HCT116 (cell line): ENCODE measurements around the gene MBOAT1. TPM values are rescaled to one million over a fixed set of nuclear protein-coding genes. Genes with fewer than 3 reads are reported as not detected.

ENCODE experiments used
- ATAC-seq: fragments of 200-7000 bp; cut with Tn5 transposase; 2 replicates; pipeline ENCODE4 v1.9.1; 2020; ENCODE audit warnings: mild to moderate bottlenecking, moderate library complexity
- BruUV-seq: library from RNA; stranded (reverse); fragments of 400-500 nt; replicated peaks from 2 replicates; lab custom pipeline; 2021; lab: Mats Ljungman, UMichigan
- CTCF ChIA-PET: fragments of 300-600 bp; sonication (Branson Sonifier 250); formaldehyde crosslinking; loops from one replicate; lab custom pipeline; 2021; ENCODE audit warnings: antibody characterized with exemption; lab: Charles Lee
- POLR2A ChIA-PET: fragments of 300-600, 350-600 bp; sonication (Branson Sonifier 250); formaldehyde crosslinking; loops from one replicate; lab custom pipeline; 2021; ENCODE audit warnings: antibody characterized with exemption; lab: Charles Lee
- RAD21 ChIA-PET, 2 experiments: fragments of 300-600 bp; sonication (Branson Sonifier 250); formaldehyde crosslinking; loops; one replicate each; lab custom pipeline; 2023; ENCODE audit warnings: low total read pairs in 2 of 2; ENCODE audit not compliant: uncharacterized antibody in 2 of 2, unreplicated experiment in 2 of 2, low non-redundant PET in 1 of 2; lab: Charles Lee
- DNase-seq: peaks from one replicate; pipeline ENCODE4 v3.0.0-alpha.2; 2010; ENCODE audit warnings: low read depth, low spot score
- H2AFZ ChIP-seq: fragments of 200-600 bp; shearing (Covaris generic), sonication (generic); 2 replicates; pipeline ENCODE4 v1.6.1; 2017; ENCODE audit warnings: low read depth, mixed run types, mixed read lengths, antibody characterized with exemption, low read length; ENCODE audit not compliant: poor library complexity, severe bottlenecking
- H3K27ac ChIP-seq: 2 replicates; pipeline ENCODE4 v1.5.1; 2012; ENCODE audit warnings: low read depth, low read length
- H3K27me3 ChIP-seq: fragments of 200-600 bp; sonication (generic); 2 replicates; pipeline ENCODE4 v1.6.1; 2016; ENCODE audit warnings: mixed run types, low read length, mixed read lengths; ENCODE audit not compliant: insufficient read depth
- H3K36me3 ChIP-seq, 2 experiments: fragments of 200-500 bp in 1 of 2; fragments of 200-600 bp in 1 of 2; sonication (Bioruptor generic) in 1 of 2; sonication (generic) in 1 of 2; 2 replicates each; pipeline versions ENCODE4 v1.5.1 to v1.6.1; 2014 to 2016; ENCODE audit warnings: low read length in 2 of 2, inconsistent platforms in 1 of 2, mixed read lengths in 1 of 2, mixed run types in 1 of 2; ENCODE audit not compliant: insufficient read depth in 2 of 2, control insufficient read depth in 1 of 2
- H3K4me1 ChIP-seq, 2 experiments: fragments of 200-600 bp in 1 of 2; sonication (generic) in 1 of 2; 2 replicates each; pipeline versions ENCODE4 v1.5.1 to v1.6.1; 2012 to 2017; ENCODE audit warnings: low read length in 2 of 2, inconsistent platforms in 1 of 2, mild to moderate bottlenecking in 1 of 2, mixed read lengths in 1 of 2, mixed run types in 1 of 2, moderate library complexity in 1 of 2; ENCODE audit not compliant: insufficient read depth in 2 of 2, control insufficient read depth in 1 of 2
- H3K4me2 ChIP-seq: fragments of 200-600 bp; sonication (generic); 2 replicates; pipeline ENCODE4 v1.6.1; 2017; ENCODE audit warnings: mixed run types, low read length, mixed read lengths
- H3K4me3 ChIP-seq, 2 experiments: fragments of 200-600 bp in 1 of 2; sonication (generic) in 1 of 2; replicated peaks in 1 of 2; 2 replicates each; pipeline ENCODE4 v1.5.1; 2011 to 2016; ENCODE audit warnings: low read length in 2 of 2, control low read depth in 1 of 2, low read depth in 1 of 2, mild to moderate bottlenecking in 1 of 2, mixed read lengths in 1 of 2, mixed run types in 1 of 2
- H3K79me2 ChIP-seq: fragments of 200-600 bp; sonication (generic); 2 replicates; pipeline ENCODE4 v1.6.1; 2017; ENCODE audit warnings: mild to moderate bottlenecking, mixed run types, low read length, moderate library complexity, mixed read lengths; ENCODE audit not compliant: insufficient read depth
- H3K9ac ChIP-seq: fragments of 200-600 bp; sonication (generic); 2 replicates; pipeline ENCODE4 v1.6.1; 2016; ENCODE audit warnings: low read length, mixed read lengths
- H3K9me2 ChIP-seq: fragments of 200-600 bp; sonication (generic), shearing (Covaris generic); 2 replicates; pipeline ENCODE4 v1.6.1; 2017; ENCODE audit warnings: mixed run types, mild to moderate bottlenecking, moderate library complexity; ENCODE audit not compliant: insufficient read depth
- H3K9me3 ChIP-seq, 2 experiments: fragments of 200-500 bp in 1 of 2; fragments of 200-600 bp in 1 of 2; sonication (Bioruptor generic) in 1 of 2; sonication (generic) in 1 of 2; 2 replicates each; pipeline ENCODE4 v1.6.1; 2014 to 2017; ENCODE audit warnings: low read length in 2 of 2, mixed read lengths in 2 of 2, inconsistent platforms in 1 of 2, low read depth in 1 of 2, mild to moderate bottlenecking in 1 of 2, mixed run types in 1 of 2, moderate library complexity in 1 of 2; ENCODE audit not compliant: control insufficient read depth in 1 of 2, insufficient read depth in 1 of 2
- H4K20me1 ChIP-seq: fragments of 200-600 bp; sonication (generic), shearing (Covaris generic); 2 replicates; pipeline ENCODE4 v1.6.1; 2017; ENCODE audit warnings: mixed run types, mild to moderate bottlenecking, moderate library complexity; ENCODE audit not compliant: insufficient read depth
- CBX3 ChIP-seq: IDR thresholded peaks from 2 replicates; pipeline ENCODE4 v1.6.1; 2012; ENCODE audit warnings: low read depth
- CEBPB ChIP-seq: IDR thresholded peaks from 2 replicates; pipeline ENCODE4 v1.6.1; 2012; ENCODE audit warnings: low read depth
- ELF1 ChIP-seq: IDR thresholded peaks from 2 replicates; pipeline ENCODE4 v1.6.1; 2012; ENCODE audit warnings: low read depth, borderline replicate concordance
- EZH2 ChIP-seq: fragments of 200-600 bp; sonication (generic); IDR thresholded peaks from 2 replicates; pipeline ENCODE4 v1.6.1; 2017; ENCODE audit warnings: antibody characterized with exemption, mixed run types
- EZH2phosphoT487 ChIP-seq: fragments of 200-600 bp; IDR thresholded peaks from 2 replicates; pipeline ENCODE4 v1.6.1; 2018; ENCODE audit warnings: antibody characterized with exemption, borderline replicate concordance
- FOSL1 ChIP-seq: IDR thresholded peaks from 2 replicates; pipeline ENCODE4 v1.6.1; 2012; ENCODE audit warnings: low read depth
- JUND ChIP-seq: IDR thresholded peaks from 2 replicates; pipeline ENCODE4 v1.6.1; 2012
- POLR2A ChIP-seq: IDR thresholded peaks from 2 replicates; pipeline ENCODE4 v1.7.0; 2011; ENCODE audit warnings: borderline replicate concordance; ENCODE audit not compliant: insufficient read depth, insufficient read length; ENCODE audit errors: extremely low read depth
- POLR2AphosphoS5 ChIP-seq: IDR thresholded peaks from 2 replicates; pipeline ENCODE4 v1.6.1; 2011; ENCODE audit warnings: mild to moderate bottlenecking, low read depth, low read length, moderate library complexity
- RAD21 ChIP-seq: IDR thresholded peaks from 2 replicates; pipeline ENCODE4 v1.6.1; 2012; ENCODE audit warnings: low read depth, mild to moderate bottlenecking
- SIN3A ChIP-seq: IDR thresholded peaks from 2 replicates; pipeline ENCODE4 v1.6.1; 2012; ENCODE audit warnings: low read depth
- SP1 ChIP-seq: IDR thresholded peaks from 2 replicates; pipeline ENCODE4 v1.6.1; 2012; ENCODE audit warnings: low read depth
- SRF ChIP-seq: IDR thresholded peaks from 2 replicates; pipeline ENCODE4 v1.6.1; 2012; ENCODE audit warnings: low read depth
- TCF7L2 ChIP-seq: IDR thresholded peaks from 2 replicates; pipeline ENCODE4 v1.7.0; 2011; ENCODE audit warnings: borderline replicate concordance, inconsistent platforms; ENCODE audit not compliant: insufficient read depth, insufficient read length; ENCODE audit errors: extremely low read depth
- YY1 ChIP-seq: IDR thresholded peaks from 2 replicates; pipeline ENCODE4 v1.6.1; 2011; ENCODE audit warnings: low read length, low read depth, moderate library complexity, mild to moderate bottlenecking; ENCODE audit not compliant: insufficient replicate concordance; ENCODE audit errors: extremely low read depth
- ZFX ChIP-seq: fragments of 450-650 bp; IDR thresholded peaks from 2 replicates; pipeline ENCODE4 v1.6.1; 2017
- ZNF274 ChIP-seq: fragments of 200-500 bp; sonication (Bioruptor generic); IDR thresholded peaks from 2 replicates; pipeline ENCODE4 v1.6.1; 2014; ENCODE audit warnings: mild to moderate bottlenecking, low read depth, low read length, inconsistent platforms
- intact Hi-C: fragments of 100-400 bp; cut with micrococcal nuclease; formaldehyde crosslinking; loops from 2 replicates; pipeline ENCODE4 v1.10.0; 2022
- total RNA-seq: library from RNA; stranded (reverse); gene quantifications from one replicate; pipeline ENCODE4 v1.2.1, GENCODE V29; 2021; ENCODE audit not compliant: unreplicated experiment
- TF ChIP-seq, protein P1 (sequence below), 3 experiments: fragments of 200-600 bp in 1 of 3; sonication (generic) in 1 of 3; IDR thresholded peaks in 2 of 3; conservative IDR thresholded peaks in 1 of 3; 2 replicates each; pipeline ENCODE4 v1.5.1; 2012 to 2017; ENCODE audit warnings: low read depth in 2 of 3, low read length in 2 of 3, antibody characterized with exemption in 1 of 3, borderline replicate concordance in 1 of 3, control low read depth in 1 of 3, mild to moderate bottlenecking in 1 of 3, mixed read lengths in 1 of 3, mixed run types in 1 of 3, moderate library complexity in 1 of 3; ENCODE audit not compliant: insufficient read depth in 1 of 3
- TF ChIP-seq, protein P2 (sequence below): IDR thresholded peaks from 2 replicates; pipeline ENCODE4 v1.6.1; 2012; ENCODE audit warnings: low read depth
- TF ChIP-seq, protein P3 (sequence below): IDR thresholded peaks from 2 replicates; pipeline ENCODE4 v1.6.1; 2012

The MBOAT1 gene
- total RNA-seq, 1 experiment from 2014 or later: 11.7 TPM

DNA sequence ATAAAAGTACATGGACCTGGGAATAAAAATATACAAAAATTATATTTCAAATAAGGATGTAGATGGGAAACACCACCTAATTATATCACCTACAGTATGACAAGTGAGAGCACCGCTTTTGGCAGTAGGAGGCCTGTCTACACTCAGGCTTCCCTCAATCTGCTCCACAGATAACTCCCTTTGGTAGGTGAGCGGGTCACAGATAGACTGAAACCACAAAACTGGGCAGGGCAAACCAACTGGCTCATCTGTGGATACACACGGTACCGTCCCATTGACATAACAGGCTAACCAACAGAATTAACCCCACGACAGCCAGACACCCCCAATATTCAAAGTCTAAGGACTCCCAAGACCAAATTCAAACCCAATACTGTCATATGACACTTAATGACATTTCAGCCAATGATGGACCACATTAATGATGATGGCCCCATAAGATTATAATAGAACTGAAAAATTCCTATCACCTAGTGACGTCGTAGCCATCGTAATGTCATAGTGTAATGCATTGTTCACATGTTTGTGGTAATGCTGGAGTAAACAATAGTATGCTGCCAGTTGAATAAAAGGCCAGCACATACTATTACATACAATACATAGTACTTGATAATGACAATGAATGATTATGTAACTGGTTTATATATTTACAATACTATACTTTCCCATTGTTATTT lies 109.7 kb downstream of the MBOAT1 start:
- H3K79me2 ChIP-seq: no peaks in the 10 kb centered on the region
- H3K4me1 ChIP-seq: no peaks in the 10 kb centered on the region
- no peaks in the 10 kb centered on the region for H3K9me3 ChIP-seq
- no peaks in the 10 kb centered on the region for H4K20me1 ChIP-seq
- no peak overlapping the region for H3K9ac ChIP-seq
- H3K4me3 ChIP-seq: no peak overlapping the region
- CTCF ChIA-PET: no interaction called here
- no peak for TF ChIP-seq RAD21
- TF ChIP-seq, protein P1, sequence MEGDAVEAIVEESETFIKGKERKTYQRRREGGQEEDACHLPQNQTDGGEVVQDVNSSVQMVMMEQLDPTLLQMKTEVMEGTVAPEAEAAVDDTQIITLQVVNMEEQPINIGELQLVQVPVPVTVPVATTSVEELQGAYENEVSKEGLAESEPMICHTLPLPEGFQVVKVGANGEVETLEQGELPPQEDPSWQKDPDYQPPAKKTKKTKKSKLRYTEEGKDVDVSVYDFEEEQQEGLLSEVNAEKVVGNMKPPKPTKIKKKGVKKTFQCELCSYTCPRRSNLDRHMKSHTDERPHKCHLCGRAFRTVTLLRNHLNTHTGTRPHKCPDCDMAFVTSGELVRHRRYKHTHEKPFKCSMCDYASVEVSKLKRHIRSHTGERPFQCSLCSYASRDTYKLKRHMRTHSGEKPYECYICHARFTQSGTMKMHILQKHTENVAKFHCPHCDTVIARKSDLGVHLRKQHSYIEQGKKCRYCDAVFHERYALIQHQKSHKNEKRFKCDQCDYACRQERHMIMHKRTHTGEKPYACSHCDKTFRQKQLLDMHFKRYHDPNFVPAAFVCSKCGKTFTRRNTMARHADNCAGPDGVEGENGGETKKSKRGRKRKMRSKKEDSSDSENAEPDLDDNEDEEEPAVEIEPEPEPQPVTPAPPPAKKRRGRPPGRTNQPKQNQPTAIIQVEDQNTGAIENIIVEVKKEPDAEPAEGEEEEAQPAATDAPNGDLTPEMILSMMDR (IDR thresholded peaks at IDR 0.05 in 2 of 3, conservative IDR thresholded peaks at IDR 0.05 in 1 of 3; ENCODE audit: borderline replicate concordance in 1 of 3, insufficient read depth in 1 of 3, low read depth in 2 of 3, low read length in 2 of 3): no peak
- no peak for TF ChIP-seq SRF
- TF ChIP-seq ZNF274: no peak
- no peak for TF ChIP-seq ZFX
- TF ChIP-seq POLR2A: no peak
- TF ChIP-seq FOSL1: no peak
- no peak for TF ChIP-seq JUND
- no peak for TF ChIP-seq CBX3
- TF ChIP-seq YY1: no peak
- no peak for TF ChIP-seq POLR2AphosphoS5
- TF ChIP-seq SP1: no peak
- TF ChIP-seq CEBPB: no peak
- TF ChIP-seq, protein P2, sequence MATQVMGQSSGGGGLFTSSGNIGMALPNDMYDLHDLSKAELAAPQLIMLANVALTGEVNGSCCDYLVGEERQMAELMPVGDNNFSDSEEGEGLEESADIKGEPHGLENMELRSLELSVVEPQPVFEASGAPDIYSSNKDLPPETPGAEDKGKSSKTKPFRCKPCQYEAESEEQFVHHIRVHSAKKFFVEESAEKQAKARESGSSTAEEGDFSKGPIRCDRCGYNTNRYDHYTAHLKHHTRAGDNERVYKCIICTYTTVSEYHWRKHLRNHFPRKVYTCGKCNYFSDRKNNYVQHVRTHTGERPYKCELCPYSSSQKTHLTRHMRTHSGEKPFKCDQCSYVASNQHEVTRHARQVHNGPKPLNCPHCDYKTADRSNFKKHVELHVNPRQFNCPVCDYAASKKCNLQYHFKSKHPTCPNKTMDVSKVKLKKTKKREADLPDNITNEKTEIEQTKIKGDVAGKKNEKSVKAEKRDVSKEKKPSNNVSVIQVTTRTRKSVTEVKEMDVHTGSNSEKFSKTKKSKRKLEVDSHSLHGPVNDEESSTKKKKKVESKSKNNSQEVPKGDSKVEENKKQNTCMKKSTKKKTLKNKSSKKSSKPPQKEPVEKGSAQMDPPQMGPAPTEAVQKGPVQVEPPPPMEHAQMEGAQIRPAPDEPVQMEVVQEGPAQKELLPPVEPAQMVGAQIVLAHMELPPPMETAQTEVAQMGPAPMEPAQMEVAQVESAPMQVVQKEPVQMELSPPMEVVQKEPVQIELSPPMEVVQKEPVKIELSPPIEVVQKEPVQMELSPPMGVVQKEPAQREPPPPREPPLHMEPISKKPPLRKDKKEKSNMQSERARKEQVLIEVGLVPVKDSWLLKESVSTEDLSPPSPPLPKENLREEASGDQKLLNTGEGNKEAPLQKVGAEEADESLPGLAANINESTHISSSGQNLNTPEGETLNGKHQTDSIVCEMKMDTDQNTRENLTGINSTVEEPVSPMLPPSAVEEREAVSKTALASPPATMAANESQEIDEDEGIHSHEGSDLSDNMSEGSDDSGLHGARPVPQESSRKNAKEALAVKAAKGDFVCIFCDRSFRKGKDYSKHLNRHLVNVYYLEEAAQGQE: no peak
- TF ChIP-seq EZH2phosphoT487: no peak
- TF ChIP-seq TCF7L2: no peak
- TF ChIP-seq SIN3A: no peak
- no peak for TF ChIP-seq ELF1
- no peak for TF ChIP-seq EZH2
- TF ChIP-seq, protein P3, sequence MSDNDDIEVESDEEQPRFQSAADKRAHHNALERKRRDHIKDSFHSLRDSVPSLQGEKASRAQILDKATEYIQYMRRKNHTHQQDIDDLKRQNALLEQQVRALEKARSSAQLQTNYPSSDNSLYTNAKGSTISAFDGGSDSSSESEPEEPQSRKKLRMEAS: no peak
- TF ChIP-seq, all 23 proteins: peak for 0
- Histone ChIP-seq H3K36me3 (no peaks in the 10 kb centered on the region), H3K4me2 (no peak overlapping the region), H3K27me3 (no peaks in the 10 kb centered on the region), H3K9me2 (no peaks in the 10 kb centered on the region), H3K27ac (no peak overlapping the region), H2AFZ (no peak overlapping the region)
- ATAC-seq (no peak), DNase-seq (no peak)
- RAD21 ChIA-PET: no interaction called here
- intact Hi-C loops: no loop called here
- POLR2A ChIA-PET: no interaction called here
- no TSS peak for BruUV-seq
